ENCODE results near the gene RAB9B. TPM values are rescaled to one million over a fixed set of nuclear protein-coding genes. Genes with fewer than 3 reads are reported as not detected.

The RAB9B gene
- polyA plus RNA-seq, 1 donor from 2014 or later: 50.6 TPM

GRCh38 chrX:103793545-103793940 is 38.5 kb downstream of the RAB9B start:
- Histone ChIP-seq H3F3A (ENCODE audit: insufficient read depth, low read length, poor library complexity, severe bottlenecking) (no peaks in the 10 kb centered on the region), H3K27ac (ENCODE audit: low read length) (no peak overlapping the region), H3K9me3 (ENCODE audit: low read length) (no peaks in the 10 kb centered on the region), H3K79me2 (replicated peaks; ENCODE audit: insufficient read depth, low read length) (no peaks in the 10 kb centered on the region), H3K36me3 (ENCODE audit: insufficient read depth, low read length) (no peaks in the 10 kb centered on the region), H3K4me3 (ENCODE audit: low read length) (no peak overlapping the region), H3K9me2 (ENCODE audit: insufficient read depth, low read length) (no peaks in the 10 kb centered on the region), H4K20me1 (ENCODE audit: insufficient read depth) (no peaks in the 10 kb centered on the region), H2AFZ (ENCODE audit: low read depth, low read length) (no peak overlapping the region), H3K27me3 (ENCODE audit: insufficient read depth, low read depth, low read length) (no peaks in the 10 kb centered on the region), H3K4me2 (ENCODE audit: low read length) (no peak overlapping the region), H3K9ac (ENCODE audit: low read length) (no peak overlapping the region)
- TF ChIP-seq MXI1 (conservative IDR thresholded peaks at IDR 0.05; ENCODE audit: poor library complexity, severe bottlenecking): no peak
- no peak for TF ChIP-seq POLR2AphosphoS5 (IDR thresholded peaks at IDR 0.05)
- TF ChIP-seq EZH2 (IDR thresholded peaks at IDR 0.05; ENCODE audit: borderline replicate concordance, insufficient read depth, low read length, poor library complexity, severe bottlenecking): no peak
- TF ChIP-seq RAD21 (conservative IDR thresholded peaks at IDR 0.05): no peak
- no peak for TF ChIP-seq REST (IDR thresholded peaks at IDR 0.05; ENCODE audit: borderline replicate concordance)
- no peak for TF ChIP-seq SMC3 (conservative IDR thresholded peaks at IDR 0.05; ENCODE audit: poor library complexity)
- no peak for TF ChIP-seq TAF1 (IDR thresholded peaks at IDR 0.05; ENCODE audit: low read depth)
- TF ChIP-seq CTCF (IDR thresholded peaks at IDR 0.05; ENCODE audit: poor library complexity, severe bottlenecking): no peak
- no peak for TF ChIP-seq EP300 (conservative IDR thresholded peaks at IDR 0.05; ENCODE audit: poor library complexity, severe bottlenecking)

- no peak overlapping the region for H2AFZ ChIP-seq (ENCODE audit: low read depth, low read length)
- no peaks in the 10 kb centered on the region for H3K79me2 ChIP-seq (replicated peaks; ENCODE audit: insufficient read depth, low read length)
- no peak overlapping the region for H3K27ac ChIP-seq (ENCODE audit: low read length)
- no peaks in the 10 kb centered on the region for H3K27me3 ChIP-seq (ENCODE audit: insufficient read depth, low read depth, low read length)
- no peaks in the 10 kb centered on the region for H3F3A ChIP-seq (ENCODE audit: insufficient read depth, low read length, poor library complexity, severe bottlenecking)
- H3K9ac ChIP-seq (ENCODE audit: low read length): no peak overlapping the region
- H3K4me3 ChIP-seq (ENCODE audit: low read length): no peak overlapping the region
- no peaks in the 10 kb centered on the region for H3K36me3 ChIP-seq (ENCODE audit: insufficient read depth, low read length)
- no peaks in the 10 kb centered on the region for H3K9me3 ChIP-seq (ENCODE audit: low read length)
- TF ChIP-seq POLR2AphosphoS5 (IDR thresholded peaks at IDR 0.05) (no peak), MXI1 (conservative IDR thresholded peaks at IDR 0.05; ENCODE audit: poor library complexity, severe bottlenecking) (no peak), TAF1 (IDR thresholded peaks at IDR 0.05; ENCODE audit: low read depth) (no peak), REST (IDR thresholded peaks at IDR 0.05; ENCODE audit: borderline replicate concordance) (no peak), EP300 (conservative IDR thresholded peaks at IDR 0.05; ENCODE audit: poor library complexity, severe bottlenecking) (no peak), CTCF (IDR thresholded peaks at IDR 0.05; ENCODE audit: poor library complexity, severe bottlenecking) (no peak), RAD21 (conservative IDR thresholded peaks at IDR 0.05) (no peak), SMC3 (conservative IDR thresholded peaks at IDR 0.05; ENCODE audit: poor library complexity) (no peak), EZH2 (IDR thresholded peaks at IDR 0.05; ENCODE audit: borderline replicate concordance, insufficient read depth, low read length, poor library complexity, severe bottlenecking) (no peak)
- no peak overlapping the region for H3K4me2 ChIP-seq (ENCODE audit: low read length)
- no peaks in the 10 kb centered on the region for H4K20me1 ChIP-seq (ENCODE audit: insufficient read depth)
- no peaks in the 10 kb centered on the region for H3K9me2 ChIP-seq (ENCODE audit: insufficient read depth, low read length)
Observed at GRCh38 chrX:103792916-103793544, 39.0 kb downstream of the RAB9B start.
